Ovary (tissue), 9 donors: ENCODE data around the gene GBX2. TPM values are rescaled to one million over a fixed set of nuclear protein-coding genes. Genes with fewer than 3 reads are reported as not detected.

Experiments used
- DNase-seq, 5 donors: peaks; one replicate each; pipeline ENCODE4 v3.0.0-alpha.2; 2019 to 2020
- H3K27ac ChIP-seq, 2 donors: fragments of 200-600 bp; one replicate each; pipeline versions ENCODE4 v1.5.1 to v1.8.0; 2019 to 2022
- H3K27me3 ChIP-seq: fragments of 200-600 bp; one replicate; pipeline ENCODE4 v1.8.0; 2022
- H3K36me3 ChIP-seq: fragments of 200-600 bp; sonication (generic); one replicate; pipeline ENCODE4 v1.5.1; 2019
- H3K4me1 ChIP-seq: one replicate; pipeline ENCODE4 v1.8.1; 2013; ENCODE audit warnings: mild to moderate bottlenecking, moderate library complexity; ENCODE audit not compliant: insufficient read depth
- H3K4me3 ChIP-seq: fragments of 200-600 bp; sonication (generic); one replicate; pipeline ENCODE4 v1.5.1; 2017
- H3K9me3 ChIP-seq, 2 donors: fragments of 200-600 bp in 1 of 2; sonication (generic) in 1 of 2; one replicate each; pipeline versions ENCODE4 v1.5.1 to v1.8.1; 2013 to 2019; ENCODE audit warnings: mild to moderate bottlenecking in 1 of 2, moderate library complexity in 1 of 2
- EP300 ChIP-seq: sonication (generic); formaldehyde crosslinking; IDR thresholded peaks from one replicate; pipeline ENCODE4 v1.6.1; 2017; ENCODE audit warnings: antibody characterized with exemption
- POLR2A ChIP-seq: fragments of 450-650 bp; IDR thresholded peaks from one replicate; pipeline ENCODE4 v1.6.1; 2017; ENCODE audit warnings: antibody characterized with exemption, mild to moderate bottlenecking, moderate library complexity
- WGBS, 3 donors: extraction: QIAGEN DNeasy Blood & Tissue Kit in 1 of 3; methylation state at CpG; one replicate each; pipeline versions ENCODE4 v1.1.5 to v1.1.7; 2013 to 2017; 5-methylcytosine and 5-hydroxymethylcytosine counted together
- intact Hi-C, 4 donors: fragments of 100-400 bp; cut with DNase I; formaldehyde crosslinking; loops; one replicate each; pipeline versions ENCODE4 v1.11.0 to v1.15.1; 2022 to 2023
- polyA plus RNA-seq, 2 donors: library from polyadenylated mRNA; stranded (reverse); fragments of 200-250 nt in 1 of 2; fragments of 350-450 nt in 1 of 2; fragmentation: Illumina TruSeq in 1 of 2; extraction: RNeasy Lipid Tissue Mini Kit (QIAGEN cat#74804) in 1 of 2; gene quantifications; one replicate each; pipeline ENCODE4 v1.2.3, GENCODE V29; 2013 to 2014
- total RNA-seq, 7 donors: library from RNA; depleted of rRNA in 2 of 7; stranded (reverse); fragments of >200 nt in 2 of 7; fragmentation: NEBNext Ultra II Directional in 3 of 7; extraction: Animal tissue kit (Norgen Biotek cat#: 25700) in 3 of 7; gene quantifications; one replicate each; pipeline versions ENCODE4 v1.1.0 to v1.2.4, GENCODE V29; 2016 to 2023
- TF ChIP-seq, protein P1 (sequence below), 3 donors: fragments of 450-650 bp in 2 of 3; fragments of 200-600 bp in 1 of 3; IDR thresholded peaks; one replicate each; pipeline versions ENCODE4 v1.5.1 to v1.8.0; 2016 to 2022; ENCODE audit warnings: antibody characterized with exemption in 3 of 3, mild to moderate bottlenecking in 1 of 3
- donor health status: DM: no; HTN: no; CAD: no; lungs with moderate emphysema.
- donor health status: DM: no; HTN: no; CAD: no.
- donor health status: Bipolar disorder and iron deficiency.
- donor health status: DM: yes; HTN: yes; CAD: no.
- donor health status: DM: no; HTN: no; CAD: no.
- donor health status: DM: yes; HTN: yes; CAD: no.

Gene GBX2
- total and polyA plus RNA-seq, 9 donors, result not detected

DNA sequence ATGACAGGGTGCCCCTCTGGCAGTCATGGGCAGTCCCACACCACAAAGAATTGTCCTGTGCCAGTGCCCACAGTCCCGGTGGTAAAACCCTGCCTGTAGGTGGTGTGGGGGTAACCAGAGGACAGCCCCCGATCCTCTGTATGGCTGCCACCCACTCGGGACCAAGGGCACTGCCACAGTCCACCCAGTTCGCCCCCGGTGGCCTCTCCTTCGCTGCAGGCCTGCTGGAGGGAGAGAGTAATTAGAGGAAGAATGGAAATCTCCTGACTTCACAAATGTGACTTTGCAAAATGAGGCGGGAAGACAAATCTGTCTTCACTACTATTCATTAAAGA lies 11.4 kb downstream of the GBX2 start:
- Histone ChIP-seq H3K27me3 (no peaks in the 10 kb centered on the region), H3K9me3 (no peaks in the 10 kb centered on the region), H3K4me3 (no peak overlapping the region), H3K4me1 (no peaks in the 10 kb centered on the region), H3K36me3 (no peaks in the 10 kb centered on the region), H3K27ac (no peak overlapping the region)
- TF ChIP-seq EP300 (no peak), POLR2A (no peak)
- TF ChIP-seq, protein P1, sequence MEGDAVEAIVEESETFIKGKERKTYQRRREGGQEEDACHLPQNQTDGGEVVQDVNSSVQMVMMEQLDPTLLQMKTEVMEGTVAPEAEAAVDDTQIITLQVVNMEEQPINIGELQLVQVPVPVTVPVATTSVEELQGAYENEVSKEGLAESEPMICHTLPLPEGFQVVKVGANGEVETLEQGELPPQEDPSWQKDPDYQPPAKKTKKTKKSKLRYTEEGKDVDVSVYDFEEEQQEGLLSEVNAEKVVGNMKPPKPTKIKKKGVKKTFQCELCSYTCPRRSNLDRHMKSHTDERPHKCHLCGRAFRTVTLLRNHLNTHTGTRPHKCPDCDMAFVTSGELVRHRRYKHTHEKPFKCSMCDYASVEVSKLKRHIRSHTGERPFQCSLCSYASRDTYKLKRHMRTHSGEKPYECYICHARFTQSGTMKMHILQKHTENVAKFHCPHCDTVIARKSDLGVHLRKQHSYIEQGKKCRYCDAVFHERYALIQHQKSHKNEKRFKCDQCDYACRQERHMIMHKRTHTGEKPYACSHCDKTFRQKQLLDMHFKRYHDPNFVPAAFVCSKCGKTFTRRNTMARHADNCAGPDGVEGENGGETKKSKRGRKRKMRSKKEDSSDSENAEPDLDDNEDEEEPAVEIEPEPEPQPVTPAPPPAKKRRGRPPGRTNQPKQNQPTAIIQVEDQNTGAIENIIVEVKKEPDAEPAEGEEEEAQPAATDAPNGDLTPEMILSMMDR (IDR thresholded peaks at IDR 0.05), result no peak
- intact Hi-C loops, result no loop called here
- whole genome bisulfite sequencing, 3 donors, result 83 to 91% (median 85%) methylated on average over 7 of the region's 7 CpGs
- DNase-seq, result no peak

DNA sequence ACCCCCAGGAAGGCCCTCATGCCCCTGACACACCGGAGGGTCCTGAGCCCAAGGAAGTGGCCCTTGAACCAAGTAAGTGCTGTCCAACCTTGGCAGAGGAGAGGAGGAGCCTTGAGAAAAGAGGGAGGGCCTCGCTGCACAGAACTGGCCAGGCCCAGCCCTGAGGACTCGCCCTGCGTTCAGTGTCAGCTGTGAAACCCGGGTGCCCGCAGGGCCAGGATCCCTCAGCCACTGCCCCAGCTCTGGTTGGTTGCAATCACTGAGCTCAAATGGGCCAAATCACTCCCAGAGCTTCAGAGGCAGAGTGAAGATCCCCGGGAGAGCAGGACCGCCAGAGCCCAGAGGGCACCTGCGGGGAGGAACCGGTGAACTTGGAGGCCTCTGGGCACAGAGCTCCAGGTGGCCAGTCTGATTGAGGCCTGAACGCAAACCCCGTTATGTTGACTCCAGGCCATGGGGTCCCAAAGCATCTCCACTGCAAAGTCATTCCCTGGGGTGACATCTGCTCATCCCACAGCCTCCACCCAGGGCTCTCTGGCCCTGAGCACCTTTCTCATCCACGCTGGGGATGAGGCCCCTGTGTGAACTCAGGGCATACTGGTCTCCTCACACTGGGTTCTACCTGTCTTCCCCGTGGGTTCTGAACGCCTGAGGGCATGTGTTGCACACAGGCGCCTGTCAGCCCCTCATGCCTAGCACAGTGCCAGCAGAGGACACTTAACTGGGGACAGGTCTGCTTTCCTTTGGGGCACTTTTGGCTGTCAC lies 11.9 kb downstream of the GBX2 start:
- Histone ChIP-seq H3K27me3 (no peaks in the 10 kb centered on the region), H3K4me3 (no peak overlapping the region), H3K4me1 (no peaks in the 10 kb centered on the region), H3K36me3 (no peaks in the 10 kb centered on the region), H3K9me3 (no peaks in the 10 kb centered on the region), H3K27ac (no peak overlapping the region)
- 91 to 92% (median 91%) methylated on average over 16 of the region's 16 CpGs for WGBS, 3 donors
- no peak for DNase-seq
- no peak for TF ChIP-seq POLR2A
- TF ChIP-seq, protein P1 (IDR thresholded peaks at IDR 0.05), result no peak
- TF ChIP-seq EP300, result no peak
- intact Hi-C loops, result no loop called here

DNA sequence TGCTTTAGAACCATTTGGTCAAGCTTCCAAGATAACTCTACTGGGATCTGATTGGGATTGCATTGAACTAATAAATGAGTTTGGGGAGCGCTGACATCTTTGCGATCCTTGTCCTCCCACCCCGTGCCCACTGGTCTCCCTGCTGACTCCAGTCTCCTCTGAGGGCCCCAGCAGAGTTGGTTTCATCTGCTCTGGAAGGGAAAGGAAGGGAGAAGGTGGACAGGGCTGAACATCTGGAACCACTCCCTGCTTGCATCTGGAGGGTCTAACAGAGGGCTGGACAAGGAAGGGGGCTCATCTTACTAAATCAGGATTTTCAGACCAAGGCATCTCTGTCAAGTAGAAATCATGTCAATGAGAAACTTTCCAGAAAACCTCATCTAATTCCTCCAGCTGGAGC lies 12.8 kb downstream of the GBX2 start:
- intact Hi-C loops, result no loop called here
- no peaks in the 10 kb centered on the region for H3K9me3 ChIP-seq
- TF ChIP-seq POLR2A (no peak), EP300 (no peak)
- TF ChIP-seq, protein P1 (IDR thresholded peaks at IDR 0.05), result no peak
- H3K27ac ChIP-seq, result no peak overlapping the region
- no peaks in the 10 kb centered on the region for H3K4me1 ChIP-seq
- WGBS, 3 donors, result 71 to 77% (median 73%) methylated on average over 3 of the region's 3 CpGs
- no peak overlapping the region for H3K4me3 ChIP-seq
- H3K27me3 ChIP-seq, result no peaks in the 10 kb centered on the region
- no peak for DNase-seq
- H3K36me3 ChIP-seq, result no peaks in the 10 kb centered on the region

DNA sequence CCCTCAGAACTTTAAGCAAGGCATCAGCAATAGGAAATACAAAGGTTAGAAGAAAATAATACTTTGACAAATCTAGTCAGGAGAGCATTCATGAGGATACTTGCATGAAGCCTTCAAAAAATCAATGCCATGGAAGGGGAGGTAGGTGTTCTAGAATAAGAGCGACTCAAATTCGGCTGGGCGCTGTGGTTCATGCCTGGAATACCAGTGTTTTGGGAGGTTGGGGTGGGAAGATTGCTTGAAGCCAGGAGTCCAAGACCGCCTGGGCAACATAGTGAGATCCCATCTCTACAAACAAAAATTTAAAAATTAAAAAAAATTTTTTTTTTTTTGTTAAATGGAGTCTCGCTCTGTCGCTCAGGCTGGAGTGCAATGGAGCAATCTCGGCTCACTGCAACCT lies 21.8 kb downstream of the GBX2 start:
- H3K27ac ChIP-seq, result no peak overlapping the region
- H3K9me3 ChIP-seq, result no peaks in the 10 kb centered on the region
- 93 to 94% (median 93%) methylated on average over 7 of the region's 7 CpGs for WGBS, 3 donors
- no peak overlapping the region for H3K4me3 ChIP-seq
- H3K36me3 ChIP-seq, result no peaks in the 10 kb centered on the region
- no peak for DNase-seq
- H3K4me1 ChIP-seq, result no peaks in the 10 kb centered on the region
- intact Hi-C loops, result no loop called here
- TF ChIP-seq POLR2A (no peak), EP300 (no peak)
- TF ChIP-seq, protein P1 (IDR thresholded peaks at IDR 0.05), result no peak
- H3K27me3 ChIP-seq, result no peaks in the 10 kb centered on the region
